Measurements from ENCODE around the gene SYT1.

DNA sequence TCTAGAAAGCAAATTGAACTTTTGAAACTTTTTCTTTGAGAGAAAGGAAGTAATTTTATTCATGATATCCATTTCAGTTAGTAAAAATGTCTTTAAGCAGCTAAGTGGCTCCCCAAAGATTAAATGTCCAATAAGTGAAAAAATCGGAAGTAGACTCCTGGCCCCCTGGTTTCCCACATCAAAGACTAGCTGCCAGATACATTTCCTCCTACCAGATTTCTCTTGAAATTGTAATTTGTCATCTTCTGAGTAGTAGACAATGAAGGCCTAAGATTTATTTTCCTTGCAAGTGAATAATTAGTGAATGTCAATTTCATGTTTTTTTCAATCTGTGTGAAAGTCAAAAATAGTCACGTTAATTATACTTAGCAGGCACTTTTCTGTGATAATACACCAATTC lies 321.9 kb downstream of the SYT1 start:
- TF ChIP-seq, protein P1, sequence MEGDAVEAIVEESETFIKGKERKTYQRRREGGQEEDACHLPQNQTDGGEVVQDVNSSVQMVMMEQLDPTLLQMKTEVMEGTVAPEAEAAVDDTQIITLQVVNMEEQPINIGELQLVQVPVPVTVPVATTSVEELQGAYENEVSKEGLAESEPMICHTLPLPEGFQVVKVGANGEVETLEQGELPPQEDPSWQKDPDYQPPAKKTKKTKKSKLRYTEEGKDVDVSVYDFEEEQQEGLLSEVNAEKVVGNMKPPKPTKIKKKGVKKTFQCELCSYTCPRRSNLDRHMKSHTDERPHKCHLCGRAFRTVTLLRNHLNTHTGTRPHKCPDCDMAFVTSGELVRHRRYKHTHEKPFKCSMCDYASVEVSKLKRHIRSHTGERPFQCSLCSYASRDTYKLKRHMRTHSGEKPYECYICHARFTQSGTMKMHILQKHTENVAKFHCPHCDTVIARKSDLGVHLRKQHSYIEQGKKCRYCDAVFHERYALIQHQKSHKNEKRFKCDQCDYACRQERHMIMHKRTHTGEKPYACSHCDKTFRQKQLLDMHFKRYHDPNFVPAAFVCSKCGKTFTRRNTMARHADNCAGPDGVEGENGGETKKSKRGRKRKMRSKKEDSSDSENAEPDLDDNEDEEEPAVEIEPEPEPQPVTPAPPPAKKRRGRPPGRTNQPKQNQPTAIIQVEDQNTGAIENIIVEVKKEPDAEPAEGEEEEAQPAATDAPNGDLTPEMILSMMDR (conservative IDR thresholded peaks at IDR 0.05 in 1 of 2, IDR thresholded peaks at IDR 0.05 in 1 of 2; ENCODE audit: low read depth in 1 of 2, low read length in 2 of 2), result no peak
- no peak for TF ChIP-seq EZH2 (IDR thresholded peaks at IDR 0.05; ENCODE audit: low read length, missing control alignments)
